Inferior parietal cortex (tissue), 1 donor: ENCODE results near the gene TRPV5.

Source experiments
- DNase-seq: peaks from one replicate; pipeline ENCODE4 v3.0.0-alpha.2; 2016; ENCODE audit errors: extremely low spot score

TRPV5 gene

DNA sequence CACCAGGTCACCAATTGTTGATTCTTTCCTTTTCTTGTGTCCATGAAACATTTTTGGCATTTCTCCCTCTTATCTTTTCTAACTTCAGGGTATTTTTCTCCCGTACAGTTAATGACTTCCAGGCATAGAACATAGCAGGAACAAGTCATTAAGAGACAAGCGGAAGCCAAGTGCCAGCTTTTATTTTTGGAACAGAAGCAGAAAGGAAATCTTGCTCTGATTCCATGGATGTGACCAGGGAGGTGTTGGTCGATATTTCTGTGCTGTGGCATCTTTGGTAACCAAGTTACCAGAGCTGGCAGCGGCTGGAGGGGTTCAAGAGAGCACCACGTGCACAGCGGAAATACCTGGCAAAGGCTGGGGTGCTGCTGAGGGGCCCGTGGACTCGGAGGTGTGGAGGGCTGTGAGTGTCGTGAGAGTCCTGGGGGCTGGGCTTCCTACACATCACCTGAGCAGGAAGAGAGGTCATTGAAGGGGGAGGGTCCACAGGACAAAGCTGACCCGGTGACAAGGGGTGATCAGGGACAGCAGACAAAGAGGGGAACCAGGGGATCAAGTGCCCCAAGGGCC lies 7.5 kb upstream of the TRPV5 start:
- no peak for DNase-seq

- DNase-seq, result no peak
Observed at GRCh38 chr7:142939226-142939910, 5.8 kb upstream of the TRPV5 start, which contains the start of gene LLCFC1. Gene LLCFC1, plus strand, starts transcription at chr7:142939484. Its CDS starts 138 bp downstream, at chr7:142939622.

DNA sequence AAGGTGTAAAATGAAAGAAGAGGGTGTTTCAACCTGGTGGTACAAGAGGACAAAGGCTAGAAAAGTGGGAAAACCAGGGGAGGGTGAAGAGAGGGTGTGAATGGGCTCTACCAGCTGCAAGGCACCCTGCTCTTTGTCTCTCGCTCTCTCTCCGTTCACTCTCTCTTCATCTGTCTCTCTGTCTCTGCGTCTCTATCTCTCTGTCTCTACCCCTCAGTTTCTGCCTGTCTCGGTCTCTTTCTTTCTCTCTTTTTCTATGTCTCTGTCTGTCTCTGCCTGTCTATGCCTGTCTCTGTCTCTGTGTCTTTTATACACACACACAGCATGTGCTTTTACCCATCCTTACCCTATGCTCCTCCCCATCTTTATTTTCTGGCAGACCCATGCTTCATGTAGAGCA lies 5.1 kb upstream of the TRPV5 start:
- no peak for DNase-seq

GRCh38 chr7:142935941-142936565 lies 2.5 kb upstream of the TRPV5 start:
- DNase-seq, result no peak

GRCh38 chr7:142934056-142934455 lies 510 bp upstream of the TRPV5 start:
- no peak for DNase-seq

DNA sequence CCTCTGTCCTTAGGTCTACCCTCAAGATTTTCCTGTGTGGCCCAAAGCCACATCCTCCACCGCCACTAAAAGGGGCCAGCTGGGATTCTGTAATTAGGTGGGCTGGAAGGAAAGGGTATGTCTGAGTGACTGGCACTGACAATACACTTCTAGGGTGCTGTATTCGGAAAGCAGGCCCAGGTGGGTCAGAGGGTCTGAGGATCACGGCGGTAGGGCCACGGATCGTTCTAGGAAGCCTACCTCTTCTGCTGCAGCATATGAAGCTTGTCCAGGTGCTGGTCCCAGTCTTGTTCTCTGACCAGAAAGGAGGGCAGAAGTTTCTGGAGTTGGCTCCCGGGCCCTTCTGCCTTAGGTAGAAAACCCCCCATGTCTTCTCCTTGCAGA lies 462 bp downstream of the TRPV5 start:
- DNase-seq, result no peak

DNA sequence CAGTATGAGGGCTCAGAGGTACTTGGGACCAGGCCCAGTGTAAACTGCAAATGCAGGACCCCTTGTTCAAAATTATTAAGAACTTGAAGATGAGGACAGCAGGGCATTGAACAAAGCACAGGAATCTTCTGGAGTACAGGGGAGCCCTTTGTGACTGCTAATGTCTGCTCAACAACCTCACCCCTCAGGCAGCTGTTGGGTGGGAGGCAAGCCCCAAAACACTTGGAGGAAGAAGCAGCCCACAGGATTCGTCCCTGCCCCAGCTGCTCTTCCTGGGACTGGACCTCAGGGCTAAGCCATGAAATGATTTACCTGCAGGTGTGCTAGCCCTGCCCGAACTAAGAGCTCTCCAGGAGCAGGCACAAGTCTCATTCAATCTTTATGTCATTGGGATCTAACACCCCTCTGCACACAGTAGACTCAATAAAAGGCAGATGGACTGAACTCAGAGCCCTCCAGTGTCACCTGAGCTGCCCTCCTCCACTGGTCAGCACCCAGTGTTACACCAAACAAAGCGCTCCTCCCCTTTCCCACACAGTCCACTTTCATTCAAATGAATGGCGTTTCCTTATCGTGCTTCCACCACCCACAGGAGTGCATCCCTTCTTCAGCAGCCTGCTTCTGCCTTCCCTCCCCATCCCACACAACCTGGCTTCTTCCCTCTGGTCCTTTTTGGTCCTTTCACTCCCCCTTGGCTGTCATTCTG lies 1.0 kb downstream of the TRPV5 start:
- no peak for DNase-seq

GRCh38 chr7:142930126-142930730 lies 3.3 kb downstream of the TRPV5 start:
- no peak for DNase-seq

GRCh38 chr7:142927949-142928348 lies 5.6 kb downstream of the TRPV5 start:
- no peak for DNase-seq

- DNase-seq, result no peak
Observed at GRCh38 chr7:142927085-142927745, 6.3 kb downstream of the TRPV5 start.

DNA sequence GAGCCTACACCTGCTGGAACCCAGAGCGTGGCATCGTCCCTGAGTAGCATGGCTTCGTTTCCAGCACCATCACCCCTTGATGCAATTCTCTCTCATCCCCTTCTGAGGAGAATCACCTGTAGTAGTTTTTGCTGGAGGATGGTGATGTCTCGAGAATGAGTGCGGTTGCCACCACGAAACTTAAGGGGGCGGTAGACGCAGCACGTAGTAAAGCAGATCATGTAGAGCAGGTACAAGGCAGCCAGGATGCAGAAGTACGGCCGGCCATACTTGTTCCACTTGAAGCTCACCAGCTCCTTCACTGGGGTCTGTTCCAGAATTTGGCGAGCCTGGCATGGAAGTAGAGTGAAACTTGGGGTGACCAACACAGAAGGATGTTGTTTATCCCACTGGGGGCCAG lies 8.1 kb downstream of the TRPV5 start:
- no peak for DNase-seq

DNA sequence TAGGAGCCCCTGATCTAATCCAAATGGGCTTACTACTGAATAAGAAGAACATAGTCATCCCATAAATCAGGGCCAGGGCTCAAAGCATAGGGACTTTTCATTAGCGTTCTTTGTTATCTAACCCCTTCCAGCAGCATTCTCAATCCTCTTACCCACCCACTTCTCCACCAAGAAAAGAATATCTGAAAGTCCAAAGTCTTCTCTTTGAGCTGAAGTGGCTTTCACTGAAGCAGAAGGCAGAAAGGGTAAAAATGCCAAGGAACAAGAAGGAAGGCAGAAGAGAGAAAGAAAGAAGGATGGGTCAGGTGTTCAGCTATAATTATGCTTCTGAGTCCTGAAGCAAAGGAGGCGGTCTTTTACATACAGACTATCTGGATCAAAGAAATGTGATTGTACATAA lies 10.2 kb downstream of the TRPV5 start:
- no peak for DNase-seq

DNA sequence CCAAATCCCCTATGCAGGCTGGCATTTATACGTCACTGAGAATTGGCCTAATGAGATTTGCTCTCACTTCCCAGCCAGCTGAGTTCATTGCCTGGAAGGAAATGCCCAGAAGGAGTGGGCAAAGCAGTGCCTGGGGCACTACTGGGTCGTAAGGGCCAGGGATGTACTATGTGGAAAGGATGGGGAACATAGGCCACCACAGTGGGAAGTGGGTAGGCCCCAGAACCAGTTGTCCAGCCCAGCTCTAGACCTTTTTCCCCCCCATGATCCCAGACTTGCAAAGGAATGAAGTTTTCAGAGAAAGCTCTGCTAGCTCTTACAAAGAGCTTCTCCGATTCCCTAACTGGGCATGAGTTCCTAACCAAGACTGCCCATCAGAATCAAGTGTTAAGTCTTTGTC lies 13.9 kb downstream of the TRPV5 start:
- no peak for DNase-seq

- DNase-seq, result no peak
Observed at GRCh38 chr7:142918901-142919300, 14.6 kb downstream of the TRPV5 start.

DNA sequence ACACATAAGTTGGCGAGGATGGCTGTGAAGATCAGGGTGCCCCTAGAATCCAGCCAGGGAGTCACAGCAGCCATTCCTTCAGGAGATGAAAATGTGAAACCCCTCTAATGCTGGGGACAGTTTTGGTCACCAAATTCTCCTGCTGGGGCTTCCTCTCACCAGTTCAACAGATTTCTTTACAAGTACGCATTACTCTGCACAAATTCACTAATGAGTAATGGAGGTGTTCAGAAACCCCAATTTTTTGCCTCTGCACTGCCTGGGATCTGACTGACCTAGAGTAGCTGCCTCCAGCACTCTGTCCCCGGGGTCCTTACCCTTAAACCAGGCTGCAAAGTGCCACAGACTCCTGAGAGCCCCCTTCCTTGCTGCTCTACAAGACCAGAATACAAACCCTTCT lies 16.1 kb downstream of the TRPV5 start:
- DNase-seq, result no peak

GRCh38 chr7:142916508-142916907 lies 17.0 kb downstream of the TRPV5 start:
- no peak for DNase-seq

DNA sequence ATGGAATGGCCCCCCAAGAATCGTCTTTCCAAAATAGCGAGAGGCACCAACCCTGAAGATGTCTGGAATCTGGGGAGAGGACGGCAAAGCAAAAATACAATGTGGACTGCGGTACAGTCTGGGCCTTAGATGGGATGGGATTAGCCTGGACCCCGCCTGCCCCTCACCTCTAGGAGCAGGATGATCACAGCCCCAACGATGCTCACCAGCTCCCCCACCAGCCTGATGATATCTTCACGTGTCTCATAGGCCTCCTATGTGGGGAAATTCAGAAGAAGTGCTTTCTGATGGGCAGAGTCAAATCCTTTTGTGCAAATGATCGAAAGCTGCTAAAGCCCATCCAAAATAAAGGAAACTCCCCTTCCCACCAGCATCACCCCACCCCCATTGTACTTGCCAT lies 18.2 kb downstream of the TRPV5 start:
- no peak for DNase-seq

DNA sequence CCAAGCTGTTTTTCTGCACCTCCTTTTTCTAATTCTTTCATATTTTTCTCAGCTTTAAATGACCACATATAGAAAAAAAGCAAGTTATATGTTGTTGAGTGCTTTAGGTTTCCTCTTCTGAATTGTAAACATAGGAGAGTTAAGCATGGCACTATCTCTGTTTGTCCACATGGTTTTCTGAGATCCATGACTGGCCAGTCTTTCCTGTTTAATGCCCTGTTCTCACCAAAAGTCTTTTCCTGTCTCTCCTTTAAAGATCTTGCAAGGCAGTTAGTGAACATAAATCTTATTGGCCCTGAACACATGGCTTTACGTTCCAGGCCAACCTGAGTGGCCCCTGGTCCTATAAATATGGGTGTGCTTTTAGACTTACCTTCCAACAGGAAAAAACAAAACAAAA lies 19.4 kb downstream of the TRPV5 start:
- DNase-seq, result no peak

DNA sequence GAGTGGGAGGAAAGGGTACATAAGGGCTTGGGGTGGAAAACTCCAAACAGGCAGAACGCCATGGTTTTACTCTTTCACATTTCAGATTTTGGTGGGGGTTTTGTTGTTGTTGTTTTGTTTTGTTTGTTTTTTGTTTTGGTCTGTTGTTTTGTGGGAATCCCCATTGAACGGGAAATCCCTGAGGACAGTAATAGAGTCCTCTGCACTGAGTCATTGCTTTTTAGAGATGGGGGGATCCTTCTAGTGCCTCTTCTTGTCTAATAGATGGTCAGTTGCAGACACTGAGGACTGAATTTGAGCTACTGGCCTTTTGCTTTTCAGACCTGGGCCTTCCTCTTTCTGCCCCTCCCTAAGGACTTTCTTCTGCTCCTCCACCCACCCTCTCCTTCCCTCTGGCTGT lies 20.0 kb downstream of the TRPV5 start:
- DNase-seq, result no peak

GRCh38 chr7:142913051-142913450 lies 20.5 kb downstream of the TRPV5 start:
- DNase-seq, result no peak

GRCh38 chr7:142910481-142910880 lies 23.1 kb downstream of the TRPV5 start:
- no peak for DNase-seq

- no peak for DNase-seq
Observed at GRCh38 chr7:142910031-142910433, 23.5 kb downstream of the TRPV5 start.
